GM21576 (cell line): ENCODE data around the gene FOXJ2.
"Not testable (repeated sequence)": the region's sequence is repeated elsewhere in the genome, so short reads cannot be mapped to it uniquely, and the experiment has no call there.

ENCODE experiments used
- ATAC-seq: cut with Tn5 transposase; IDR thresholded peaks from one replicate; pipeline ENCODE4 v1.9.1; 2021; ENCODE audit warnings: mild to moderate bottlenecking, moderate library complexity; ENCODE audit not compliant: unreplicated experiment

FOXJ2 gene

DNA sequence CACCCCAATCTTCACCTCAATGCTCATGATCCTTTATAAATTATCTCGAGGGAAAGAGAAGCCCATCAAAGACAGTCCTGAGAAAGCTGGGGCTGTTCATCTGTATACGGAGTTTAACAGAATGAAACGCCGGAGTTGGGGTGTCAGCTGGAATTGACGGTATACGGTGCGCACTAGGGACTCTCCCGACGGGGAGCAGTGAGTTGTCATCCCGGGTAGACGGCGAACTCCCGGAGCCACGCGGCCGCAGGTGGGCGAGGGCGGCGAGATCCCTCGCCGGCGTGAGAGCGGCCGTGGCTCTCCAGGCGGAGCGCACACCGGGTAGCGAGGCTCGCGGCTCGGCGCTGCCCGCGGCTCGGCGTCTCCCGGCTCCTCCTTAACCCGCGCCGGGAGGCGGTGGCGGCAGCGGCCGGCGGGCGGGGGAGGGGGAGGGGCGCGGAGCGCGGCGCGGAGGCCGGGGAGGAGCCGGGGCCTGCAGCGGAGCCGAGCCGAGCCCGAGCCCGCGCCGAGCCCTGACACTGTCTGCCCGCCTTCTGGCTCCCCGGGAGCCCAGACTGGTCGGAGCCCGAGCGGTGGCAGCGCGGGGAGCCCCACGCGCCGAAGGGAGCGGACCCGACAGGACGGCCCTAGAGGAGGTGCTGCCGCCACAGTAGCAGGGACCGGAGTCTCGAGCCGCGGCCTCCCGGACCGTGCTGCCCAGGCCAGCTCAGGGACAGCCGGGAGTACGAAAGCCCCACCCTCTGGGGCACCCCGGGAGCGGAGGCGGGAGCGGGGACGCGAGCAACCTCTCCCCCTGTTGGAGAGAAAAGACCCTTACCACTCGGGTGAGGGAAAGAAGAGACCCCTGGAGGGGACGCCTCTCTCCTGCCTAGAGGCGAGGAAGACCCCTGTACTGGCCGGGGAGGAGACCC lies at the start of gene FOXJ2:
TSS of gene FOXJ2 (plus strand) at position 475 of the 911 bp plus-strand sequence. CDS start 7,117 bp downstream, outside the sequence.
- peak; percentile 68 for ATAC-seq

DNA sequence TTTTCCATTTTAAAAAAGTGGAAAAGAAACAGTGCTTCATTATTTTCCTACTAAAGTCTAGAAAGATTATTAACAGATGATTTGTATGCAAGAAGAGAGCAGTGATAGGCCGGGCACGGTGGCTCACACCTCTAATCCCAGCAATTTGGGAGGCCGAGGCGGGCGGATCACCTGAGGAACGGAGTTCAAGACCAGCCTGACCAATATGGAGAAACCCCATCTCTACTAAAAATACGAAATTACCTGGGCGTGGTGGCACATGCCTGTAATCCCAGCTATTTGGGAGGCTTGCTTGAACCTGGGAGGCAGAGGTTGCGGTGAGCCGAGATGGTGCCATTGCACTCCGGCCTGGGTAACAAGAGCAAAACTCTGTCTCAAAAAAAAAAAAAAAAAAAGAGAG lies 49.5 kb upstream of the FOXJ2 start:
- not testable (repeated sequence) for ATAC-seq

DNA sequence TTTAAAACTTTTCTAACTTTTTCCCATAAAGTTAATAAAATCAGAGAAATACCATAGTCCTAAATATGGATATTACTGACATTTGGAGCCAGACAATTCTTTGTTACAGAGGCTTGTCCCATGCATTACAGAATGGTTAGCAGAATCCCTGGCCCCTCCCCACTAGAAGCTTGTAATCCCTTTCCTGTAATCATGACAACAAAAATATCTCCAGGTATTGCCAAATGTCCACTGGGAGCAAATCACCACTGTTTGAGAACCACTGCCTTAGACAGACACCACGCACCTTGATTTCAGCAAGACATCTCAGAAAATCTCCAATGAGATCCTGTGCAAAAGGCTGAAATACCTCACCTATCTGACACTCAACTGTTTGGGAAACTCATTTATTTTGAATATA lies 49.1 kb upstream of the FOXJ2 start:
- ATAC-seq, result not testable (repeated sequence)

DNA sequence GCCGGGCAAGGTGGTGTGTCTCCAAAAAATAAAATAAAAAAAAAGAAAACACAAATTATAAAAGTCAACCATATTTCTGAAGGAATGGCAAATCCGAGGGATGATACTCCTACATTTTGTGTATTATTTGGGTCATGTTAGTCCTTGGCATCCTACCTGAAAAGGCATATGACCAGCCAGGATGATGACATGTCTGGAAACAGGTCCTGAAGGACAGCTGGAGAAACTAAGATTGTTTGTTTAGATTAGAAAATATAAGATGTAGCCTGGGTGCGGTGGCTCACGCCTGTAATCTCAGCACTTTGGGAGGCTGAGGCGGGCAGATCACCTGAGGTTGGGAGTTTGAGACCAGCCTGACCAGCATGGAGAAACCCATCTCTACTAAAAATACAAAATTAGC lies 47.6 kb upstream of the FOXJ2 start:
- ATAC-seq, result no peak

DNA sequence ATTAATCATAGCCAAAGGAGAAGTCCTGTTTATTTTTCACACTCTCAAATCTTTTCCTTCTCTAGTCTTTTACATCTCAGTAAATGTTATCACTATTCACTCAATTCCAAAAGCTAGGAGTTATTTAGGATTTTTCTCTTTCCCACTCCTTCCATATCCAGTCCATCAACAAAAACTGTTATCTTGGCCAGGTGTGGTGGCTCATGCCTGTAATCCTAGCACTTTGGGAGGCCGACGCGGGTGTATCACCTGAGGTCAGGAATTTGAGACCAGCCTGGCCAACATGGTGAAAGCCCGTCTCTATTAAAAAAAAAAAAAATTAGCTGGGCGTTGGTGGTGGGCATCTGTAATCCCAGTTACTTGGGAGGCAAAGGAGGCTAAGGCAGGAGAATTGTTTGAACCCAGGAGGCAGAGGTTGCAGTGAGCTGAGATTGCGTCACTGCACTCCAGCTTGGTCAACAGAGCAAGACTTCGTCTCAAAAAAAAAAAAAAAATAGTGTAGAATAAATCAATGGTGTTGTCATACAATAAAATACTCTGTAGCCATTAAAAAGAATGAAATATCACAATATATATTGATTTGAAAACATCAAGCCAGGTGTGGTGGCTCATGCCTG lies 46.6 kb upstream of the FOXJ2 start:
- no peak for ATAC-seq

DNA sequence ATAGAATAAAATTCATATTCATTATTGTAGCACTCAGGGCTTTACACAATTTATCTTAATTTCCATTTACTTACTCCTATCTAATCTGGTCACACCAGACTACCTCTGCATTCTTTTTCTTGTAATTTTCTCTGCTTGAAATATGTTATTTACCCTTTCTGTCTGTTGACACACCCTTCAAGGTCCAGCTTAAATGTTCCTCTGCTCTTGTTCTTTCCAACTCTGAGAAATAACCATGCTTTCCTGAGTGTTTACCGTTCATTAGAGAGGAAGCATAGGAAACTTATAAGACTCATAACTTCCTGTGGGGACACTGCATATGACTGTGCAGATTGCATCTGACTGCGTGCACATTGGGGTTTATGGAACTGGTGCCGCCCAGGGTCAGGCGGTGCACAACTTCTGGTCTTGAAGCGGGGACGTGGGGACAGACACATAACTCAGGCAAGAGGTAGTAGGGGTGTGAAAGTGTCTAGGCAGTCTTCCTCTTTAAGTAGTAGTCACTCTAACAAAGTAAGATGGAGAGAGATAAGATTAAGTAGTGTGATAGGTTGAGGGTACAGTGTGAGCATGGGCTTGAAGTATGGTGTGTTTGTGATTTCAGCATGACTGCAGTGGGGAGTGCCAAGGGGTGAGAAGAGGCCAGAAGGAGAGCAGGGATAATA lies 42.6 kb upstream of the FOXJ2 start:
- peak; percentile 57 for ATAC-seq

DNA sequence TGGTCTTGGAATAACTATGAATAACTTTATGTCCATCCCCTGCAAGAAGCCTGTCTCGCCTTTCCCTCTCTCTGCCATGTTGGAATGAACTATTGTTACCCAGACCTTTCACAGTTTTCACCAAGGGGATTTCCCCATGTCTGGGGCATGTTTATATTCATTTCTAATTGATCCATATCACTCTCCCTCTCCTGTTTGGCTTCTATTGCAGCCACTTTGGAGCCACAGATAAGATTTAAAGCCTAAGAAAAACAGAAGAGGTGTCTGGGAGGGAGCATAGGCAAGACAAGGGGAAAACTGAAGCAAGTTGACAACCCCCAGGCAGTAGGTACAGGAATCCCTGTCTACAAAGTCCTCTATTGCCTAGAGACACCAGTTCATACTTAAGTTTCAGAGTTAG lies 41.0 kb upstream of the FOXJ2 start:
- no peak for ATAC-seq

DNA sequence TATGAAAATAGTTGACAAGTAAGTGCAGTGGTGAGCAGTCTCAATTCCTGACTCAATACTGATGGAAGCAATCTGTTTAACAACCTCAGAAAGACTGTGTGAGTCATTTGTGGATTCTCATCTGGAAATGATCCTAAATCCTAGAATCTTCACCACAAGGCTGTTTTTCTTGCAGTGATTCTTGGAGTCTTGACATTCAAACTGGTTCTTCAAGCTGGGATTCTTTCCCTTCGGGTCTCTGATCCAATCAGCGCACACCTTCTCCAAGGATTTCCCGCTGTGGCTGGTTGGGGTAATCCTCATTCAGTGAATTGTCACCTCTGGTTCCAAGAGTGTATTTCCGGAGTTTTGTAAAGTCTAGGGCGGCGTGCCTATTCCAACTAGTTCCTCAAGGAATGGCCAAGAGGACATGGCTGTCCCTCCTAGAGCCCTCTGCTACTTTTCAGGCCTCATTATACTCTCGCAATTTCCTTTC lies 37.7 kb upstream of the FOXJ2 start:
- no peak for ATAC-seq

DNA sequence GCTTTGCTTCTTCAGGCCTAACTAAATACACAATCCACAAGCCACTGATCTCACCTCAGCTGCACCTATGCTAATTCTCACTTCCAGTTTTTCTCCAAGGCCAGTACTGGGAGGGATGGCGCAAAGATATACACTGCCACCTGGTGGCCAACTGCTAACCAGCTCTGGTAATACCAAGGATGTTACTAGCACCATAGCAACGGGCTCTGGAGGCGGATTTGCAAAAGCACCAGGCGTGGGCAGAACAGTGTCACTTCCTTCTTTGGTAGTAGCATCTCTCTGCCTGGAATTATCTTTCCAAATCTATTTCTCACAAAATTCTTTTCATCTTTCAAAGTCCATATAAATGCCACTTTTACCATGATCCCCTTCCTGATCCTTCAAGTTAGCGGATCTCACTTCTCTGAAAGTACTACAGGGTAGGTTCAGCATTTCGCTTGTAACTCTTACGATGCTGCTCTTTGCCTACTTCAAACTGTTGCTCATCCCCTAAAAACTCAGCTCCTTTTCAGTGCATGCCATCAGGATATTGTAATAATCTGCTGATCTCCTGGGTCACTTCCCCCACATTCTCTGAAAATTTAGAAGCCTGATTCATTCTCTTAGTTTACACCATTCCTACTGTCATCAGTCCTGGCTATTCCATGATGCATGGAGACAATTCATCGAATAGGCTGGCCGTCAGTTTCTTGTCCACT lies 37.1 kb upstream of the FOXJ2 start:
- ATAC-seq, result peak; percentile 99

DNA sequence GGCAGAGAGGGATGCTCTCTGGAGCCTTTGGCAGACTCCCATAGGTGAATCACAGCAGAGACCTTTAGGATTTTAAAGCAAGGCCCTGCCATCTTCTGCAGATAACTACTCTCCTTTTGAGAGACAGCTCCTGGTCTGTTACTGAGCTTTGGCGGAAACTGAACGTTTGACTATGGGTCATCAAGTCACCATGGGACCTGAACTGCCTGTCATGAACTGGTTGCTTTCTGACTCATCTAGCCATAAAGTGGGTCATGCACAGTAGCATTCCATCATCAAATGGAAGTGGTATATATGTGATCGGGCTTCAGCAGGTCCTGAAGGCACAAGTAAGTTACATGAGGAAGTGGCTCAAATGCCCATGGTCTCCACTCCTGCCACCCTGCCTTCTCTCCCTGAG lies 31.7 kb upstream of the FOXJ2 start:
- not testable (repeated sequence) for ATAC-seq

DNA sequence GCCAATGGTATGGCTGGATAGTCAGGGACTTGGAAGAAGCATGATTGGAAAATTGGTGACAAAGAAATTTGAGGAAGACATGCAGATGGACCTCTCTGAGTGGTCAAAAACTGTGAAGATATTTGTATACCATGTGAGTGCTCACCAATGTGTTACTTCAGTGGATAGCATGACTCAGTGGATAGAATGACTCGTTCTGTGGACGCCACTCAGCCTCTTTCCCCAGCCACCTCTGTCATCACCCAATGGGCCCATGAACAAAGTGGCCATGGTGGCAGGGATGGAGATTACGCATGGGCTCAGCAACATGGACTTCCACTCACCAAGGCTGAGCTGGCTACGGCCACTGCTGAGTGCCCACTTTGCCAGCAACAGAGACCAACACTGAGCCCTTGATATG lies 31.0 kb upstream of the FOXJ2 start:
- ATAC-seq, result not testable (repeated sequence)

DNA sequence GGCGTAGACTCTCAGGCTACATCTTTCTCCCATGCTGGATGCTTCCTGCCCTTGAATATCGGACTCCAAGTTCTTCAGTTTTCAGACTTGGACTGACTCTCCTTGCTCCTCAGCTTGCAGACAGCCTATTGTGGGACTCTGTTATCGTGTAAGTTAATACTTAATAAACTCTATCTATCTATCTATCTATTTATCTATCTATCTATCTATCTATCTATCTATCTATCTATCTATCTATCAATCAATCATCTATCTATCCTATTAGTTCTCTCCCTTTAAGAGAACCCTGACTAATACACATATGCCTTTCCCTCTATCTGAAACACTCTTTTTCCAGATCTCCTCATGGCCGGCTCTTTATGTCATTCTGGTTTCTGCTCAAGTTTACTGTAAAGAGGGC lies 27.6 kb upstream of the FOXJ2 start:
- not testable (repeated sequence) for ATAC-seq

DNA sequence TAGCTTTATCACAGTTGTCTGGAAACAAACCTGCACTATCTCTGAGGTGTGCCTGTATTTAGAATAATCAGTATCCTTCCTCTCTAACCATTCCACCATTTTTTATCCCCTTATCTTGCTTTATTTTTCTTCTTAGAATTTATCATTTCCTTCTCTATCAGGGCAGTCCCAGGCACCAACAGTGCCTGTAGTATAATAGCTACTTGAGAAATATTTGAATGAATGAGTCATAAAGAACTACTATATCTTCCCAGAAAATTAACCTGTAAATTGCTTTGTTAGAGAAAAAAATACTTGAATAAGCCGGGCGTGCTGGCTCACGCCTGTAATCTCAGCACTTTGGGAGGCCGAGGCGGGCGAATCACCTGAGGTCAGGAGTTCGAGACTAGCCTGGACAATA lies 21.2 kb upstream of the FOXJ2 start:
- no peak for ATAC-seq

DNA sequence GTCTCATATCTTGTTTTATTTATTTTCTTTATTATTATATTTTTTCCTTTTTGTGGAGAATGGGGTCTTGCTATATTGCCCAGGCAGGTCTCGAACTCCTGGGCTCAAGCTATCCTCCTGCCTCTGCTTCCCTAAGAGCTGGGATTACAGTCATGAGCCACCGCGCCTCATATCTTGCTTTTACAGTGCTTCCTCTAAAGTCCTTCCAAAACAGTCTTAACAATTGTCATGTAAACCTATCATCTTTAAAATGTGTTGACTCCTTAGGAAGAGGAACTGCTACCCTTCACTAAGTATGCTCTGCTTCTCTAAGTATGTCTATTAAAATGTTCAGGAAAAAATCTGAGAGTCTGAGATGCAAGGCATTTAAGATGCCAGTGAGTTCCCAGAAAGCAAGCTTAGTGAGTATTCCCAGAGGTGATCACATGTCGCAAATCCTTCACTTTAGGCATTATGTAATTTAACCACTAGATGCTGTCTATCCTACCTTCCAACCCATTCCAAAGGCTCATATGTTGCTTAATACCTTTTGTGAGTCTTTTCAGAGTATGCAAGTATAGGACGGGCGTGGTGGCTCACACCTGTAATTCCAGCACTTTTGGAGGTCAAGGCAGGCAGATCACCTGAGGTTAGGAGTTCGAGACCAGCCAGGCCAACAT lies 19.7 kb upstream of the FOXJ2 start:
- no peak for ATAC-seq

DNA sequence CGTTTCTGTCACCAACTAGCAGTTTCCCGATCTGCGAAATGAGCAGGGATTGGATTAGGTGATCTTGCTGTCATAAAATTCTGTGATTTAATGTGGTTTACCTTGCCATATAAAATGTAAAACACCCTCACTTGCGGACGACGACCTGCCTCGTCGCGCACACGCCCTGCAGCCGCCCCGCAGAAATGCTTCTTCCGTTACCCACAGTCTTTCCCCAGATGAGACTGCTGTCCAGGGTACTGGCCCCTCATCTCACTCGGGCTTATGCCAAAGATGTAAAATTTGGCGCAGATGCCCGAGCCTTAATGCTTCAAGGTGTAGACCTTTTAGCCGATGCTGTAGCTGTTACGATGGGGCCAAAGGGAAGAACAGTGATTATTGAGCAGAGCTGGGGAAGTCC lies 17.7 kb upstream of the FOXJ2 start:
- no peak for ATAC-seq

DNA sequence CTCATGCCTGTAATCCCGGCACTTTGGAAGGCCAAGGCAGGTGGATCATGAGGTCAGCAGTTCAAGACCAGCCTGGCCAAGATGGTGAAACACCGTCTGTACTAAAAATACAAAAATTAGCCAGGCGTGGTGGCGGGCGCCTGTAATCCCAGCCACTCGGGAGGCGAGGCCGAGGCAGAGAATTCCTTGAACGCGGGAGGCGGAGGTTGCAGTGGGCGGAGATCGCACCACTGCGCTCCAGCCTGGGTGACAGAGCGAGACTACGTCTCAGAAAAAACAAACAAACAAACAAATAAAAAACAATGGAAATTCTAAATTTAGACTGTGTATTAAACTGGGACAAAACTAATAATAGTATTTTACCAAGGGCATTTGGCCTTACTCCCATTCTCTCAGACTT lies 14.3 kb upstream of the FOXJ2 start:
- not testable (repeated sequence) for ATAC-seq

DNA sequence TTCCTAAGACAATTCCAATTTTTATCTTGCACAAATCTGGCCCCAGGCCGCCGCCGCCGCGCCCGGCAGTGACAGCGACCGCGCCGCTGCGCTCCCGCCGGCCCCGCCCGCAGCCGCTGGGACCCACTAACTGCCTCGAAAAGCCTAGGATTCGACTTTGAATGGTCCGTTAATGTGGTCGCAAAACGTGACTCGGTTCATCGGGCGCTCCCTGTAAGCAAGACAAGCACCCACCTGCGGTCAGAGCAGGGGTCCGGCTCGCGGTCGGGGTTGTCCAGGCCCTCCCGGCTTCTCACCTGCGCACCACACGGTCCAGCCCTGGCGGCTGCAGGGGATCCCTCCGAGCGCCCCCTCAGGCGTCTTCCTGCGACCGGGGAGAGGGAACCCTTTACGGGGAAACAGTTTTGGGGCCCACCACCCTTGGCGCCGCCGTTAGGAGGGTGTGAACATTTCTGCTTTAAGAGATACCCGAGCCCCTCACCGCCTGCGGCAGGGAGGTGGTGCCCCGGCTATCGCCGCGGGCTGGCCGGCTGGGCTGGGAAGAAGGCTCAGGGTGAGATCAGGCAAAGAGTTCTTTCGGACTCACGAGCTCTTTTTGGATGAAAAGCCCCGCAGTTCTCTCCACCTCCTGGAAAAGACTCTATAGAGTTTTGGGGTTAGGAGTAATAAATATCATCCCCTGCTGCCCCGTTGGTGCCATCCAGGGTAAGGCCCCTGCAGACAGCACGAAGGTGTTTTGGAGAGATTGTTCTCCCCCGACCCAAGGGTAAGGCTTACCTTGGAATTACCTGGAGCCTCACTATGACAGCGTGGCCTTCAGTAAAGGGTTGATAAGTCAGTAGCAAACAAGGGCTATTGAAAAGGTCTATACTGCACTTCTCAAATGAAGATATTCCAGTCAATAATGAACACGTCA lies 13.6 kb upstream of the FOXJ2 start:
- ATAC-seq, result no peak

DNA sequence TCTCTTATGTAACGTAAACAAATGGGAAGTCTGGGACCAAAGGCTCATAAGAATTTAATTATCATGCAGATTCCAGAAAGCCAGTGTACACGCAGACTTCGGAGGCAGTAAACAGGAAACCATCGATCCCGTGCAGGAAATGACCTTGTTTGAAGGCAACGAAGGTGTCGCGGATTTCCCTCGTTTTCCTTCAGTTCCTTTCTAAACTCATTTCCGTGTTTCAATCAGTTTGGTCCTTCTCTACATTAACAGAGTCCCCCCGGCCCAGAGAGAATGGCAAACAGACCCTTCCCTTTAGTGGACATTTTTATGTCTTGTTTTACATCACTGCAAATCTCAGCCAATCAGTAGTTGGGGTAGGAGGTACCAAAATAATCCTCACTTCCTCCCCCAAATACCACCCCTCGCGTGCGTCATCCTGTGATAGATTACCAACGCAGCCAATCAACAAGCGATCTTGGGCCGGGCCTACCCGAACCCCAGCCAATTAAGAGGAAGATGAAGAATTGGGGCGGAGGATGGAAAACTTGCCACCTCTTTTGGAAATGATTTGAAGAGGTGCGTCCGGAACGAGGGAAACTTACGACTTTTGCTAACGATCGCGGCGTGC lies 6.1 kb upstream of the FOXJ2 start:
- ATAC-seq, result peak; percentile 98

DNA sequence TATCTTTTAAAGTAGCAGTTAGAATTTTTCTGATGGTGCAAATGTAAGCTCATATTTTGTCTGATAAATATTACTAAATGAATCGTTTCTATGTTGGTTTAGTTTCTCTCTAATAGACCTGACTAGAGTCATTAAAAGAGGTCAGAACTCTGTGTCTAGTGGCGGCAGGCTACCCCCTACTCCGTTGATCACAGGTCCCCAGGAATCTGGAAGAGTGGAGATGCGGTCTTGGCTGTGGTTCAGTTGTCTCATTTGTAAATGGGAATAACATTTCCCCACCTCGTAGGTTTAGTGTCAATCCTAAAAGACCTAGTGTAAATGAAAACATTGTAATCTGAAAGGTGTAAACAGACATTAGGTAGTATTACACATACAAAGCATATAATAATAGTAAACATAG lies 4.7 kb upstream of the FOXJ2 start:
- no peak for ATAC-seq
